HCT116 (cell line): ENCODE data around the gene HOXC4. TPM values are rescaled to one million over a fixed set of nuclear protein-coding genes. Genes with fewer than 3 reads are reported as not detected.

Source experiments
- ATAC-seq: fragments of 200-7000 bp; cut with Tn5 transposase; 2 replicates; pipeline ENCODE4 v1.9.1; 2020; ENCODE audit warnings: mild to moderate bottlenecking, moderate library complexity
- BruUV-seq: library from RNA; stranded (reverse); fragments of 400-500 nt; replicated peaks from 2 replicates; lab custom pipeline; 2021; lab: Mats Ljungman, UMichigan
- CTCF ChIA-PET: fragments of 300-600 bp; sonication (Branson Sonifier 250); formaldehyde crosslinking; loops from one replicate; lab custom pipeline; 2021; ENCODE audit warnings: antibody characterized with exemption; lab: Charles Lee
- POLR2A ChIA-PET: fragments of 300-600, 350-600 bp; sonication (Branson Sonifier 250); formaldehyde crosslinking; loops from one replicate; lab custom pipeline; 2021; ENCODE audit warnings: antibody characterized with exemption; lab: Charles Lee
- RAD21 ChIA-PET, 2 experiments: fragments of 300-600 bp; sonication (Branson Sonifier 250); formaldehyde crosslinking; loops; one replicate each; lab custom pipeline; 2023; ENCODE audit warnings: low total read pairs in 2 of 2; ENCODE audit not compliant: uncharacterized antibody in 2 of 2, unreplicated experiment in 2 of 2, low non-redundant PET in 1 of 2; lab: Charles Lee
- DNase-seq: peaks from one replicate; pipeline ENCODE4 v3.0.0-alpha.2; 2010; ENCODE audit warnings: low read depth, low spot score
- H2AFZ ChIP-seq: fragments of 200-600 bp; shearing (Covaris generic), sonication (generic); 2 replicates; pipeline ENCODE4 v1.6.1; 2017; ENCODE audit warnings: low read depth, mixed run types, mixed read lengths, antibody characterized with exemption, low read length; ENCODE audit not compliant: poor library complexity, severe bottlenecking
- H3K27ac ChIP-seq: 2 replicates; pipeline ENCODE4 v1.5.1; 2012; ENCODE audit warnings: low read depth, low read length
- H3K27me3 ChIP-seq: fragments of 200-600 bp; sonication (generic); 2 replicates; pipeline ENCODE4 v1.6.1; 2016; ENCODE audit warnings: mixed run types, low read length, mixed read lengths; ENCODE audit not compliant: insufficient read depth
- H3K36me3 ChIP-seq, 2 experiments: fragments of 200-500 bp in 1 of 2; fragments of 200-600 bp in 1 of 2; sonication (Bioruptor generic) in 1 of 2; sonication (generic) in 1 of 2; 2 replicates each; pipeline versions ENCODE4 v1.5.1 to v1.6.1; 2014 to 2016; ENCODE audit warnings: low read length in 2 of 2, inconsistent platforms in 1 of 2, mixed read lengths in 1 of 2, mixed run types in 1 of 2; ENCODE audit not compliant: insufficient read depth in 2 of 2, control insufficient read depth in 1 of 2
- H3K4me1 ChIP-seq, 2 experiments: fragments of 200-600 bp in 1 of 2; sonication (generic) in 1 of 2; 2 replicates each; pipeline versions ENCODE4 v1.5.1 to v1.6.1; 2012 to 2017; ENCODE audit warnings: low read length in 2 of 2, inconsistent platforms in 1 of 2, mild to moderate bottlenecking in 1 of 2, mixed read lengths in 1 of 2, mixed run types in 1 of 2, moderate library complexity in 1 of 2; ENCODE audit not compliant: insufficient read depth in 2 of 2, control insufficient read depth in 1 of 2
- H3K4me2 ChIP-seq: fragments of 200-600 bp; sonication (generic); 2 replicates; pipeline ENCODE4 v1.6.1; 2017; ENCODE audit warnings: mixed run types, low read length, mixed read lengths
- H3K4me3 ChIP-seq, 2 experiments: fragments of 200-600 bp in 1 of 2; sonication (generic) in 1 of 2; replicated peaks in 1 of 2; 2 replicates each; pipeline ENCODE4 v1.5.1; 2011 to 2016; ENCODE audit warnings: low read length in 2 of 2, control low read depth in 1 of 2, low read depth in 1 of 2, mild to moderate bottlenecking in 1 of 2, mixed read lengths in 1 of 2, mixed run types in 1 of 2
- H3K79me2 ChIP-seq: fragments of 200-600 bp; sonication (generic); 2 replicates; pipeline ENCODE4 v1.6.1; 2017; ENCODE audit warnings: mild to moderate bottlenecking, mixed run types, low read length, moderate library complexity, mixed read lengths; ENCODE audit not compliant: insufficient read depth
- H3K9ac ChIP-seq: fragments of 200-600 bp; sonication (generic); 2 replicates; pipeline ENCODE4 v1.6.1; 2016; ENCODE audit warnings: low read length, mixed read lengths
- H3K9me2 ChIP-seq: fragments of 200-600 bp; sonication (generic), shearing (Covaris generic); 2 replicates; pipeline ENCODE4 v1.6.1; 2017; ENCODE audit warnings: mixed run types, mild to moderate bottlenecking, moderate library complexity; ENCODE audit not compliant: insufficient read depth
- H3K9me3 ChIP-seq, 2 experiments: fragments of 200-500 bp in 1 of 2; fragments of 200-600 bp in 1 of 2; sonication (Bioruptor generic) in 1 of 2; sonication (generic) in 1 of 2; 2 replicates each; pipeline ENCODE4 v1.6.1; 2014 to 2017; ENCODE audit warnings: low read length in 2 of 2, mixed read lengths in 2 of 2, inconsistent platforms in 1 of 2, low read depth in 1 of 2, mild to moderate bottlenecking in 1 of 2, mixed run types in 1 of 2, moderate library complexity in 1 of 2; ENCODE audit not compliant: control insufficient read depth in 1 of 2, insufficient read depth in 1 of 2
- H4K20me1 ChIP-seq: fragments of 200-600 bp; sonication (generic), shearing (Covaris generic); 2 replicates; pipeline ENCODE4 v1.6.1; 2017; ENCODE audit warnings: mixed run types, mild to moderate bottlenecking, moderate library complexity; ENCODE audit not compliant: insufficient read depth
- ATF3 ChIP-seq: IDR thresholded peaks from 2 replicates; pipeline ENCODE4 v1.6.1; 2012
- CEBPB ChIP-seq: IDR thresholded peaks from 2 replicates; pipeline ENCODE4 v1.6.1; 2012; ENCODE audit warnings: low read depth
- EGR1 ChIP-seq: IDR thresholded peaks from 2 replicates; pipeline ENCODE4 v1.6.1; 2012; ENCODE audit warnings: low read depth
- ELF1 ChIP-seq: IDR thresholded peaks from 2 replicates; pipeline ENCODE4 v1.6.1; 2012; ENCODE audit warnings: low read depth, borderline replicate concordance
- EZH2 ChIP-seq: fragments of 200-600 bp; sonication (generic); IDR thresholded peaks from 2 replicates; pipeline ENCODE4 v1.6.1; 2017; ENCODE audit warnings: antibody characterized with exemption, mixed run types
- FOSL1 ChIP-seq: IDR thresholded peaks from 2 replicates; pipeline ENCODE4 v1.6.1; 2012; ENCODE audit warnings: low read depth
- JUND ChIP-seq: IDR thresholded peaks from 2 replicates; pipeline ENCODE4 v1.6.1; 2012
- POLR2AphosphoS5 ChIP-seq: IDR thresholded peaks from 2 replicates; pipeline ENCODE4 v1.6.1; 2011; ENCODE audit warnings: mild to moderate bottlenecking, low read depth, low read length, moderate library complexity
- RAD21 ChIP-seq: IDR thresholded peaks from 2 replicates; pipeline ENCODE4 v1.6.1; 2012; ENCODE audit warnings: low read depth, mild to moderate bottlenecking
- REST ChIP-seq: IDR thresholded peaks from 2 replicates; pipeline ENCODE4 v1.6.1; 2012; ENCODE audit warnings: low read depth
- SP1 ChIP-seq: IDR thresholded peaks from 2 replicates; pipeline ENCODE4 v1.6.1; 2012; ENCODE audit warnings: low read depth
- SRF ChIP-seq: IDR thresholded peaks from 2 replicates; pipeline ENCODE4 v1.6.1; 2012; ENCODE audit warnings: low read depth
- TCF7L2 ChIP-seq: IDR thresholded peaks from 2 replicates; pipeline ENCODE4 v1.7.0; 2011; ENCODE audit warnings: borderline replicate concordance, inconsistent platforms; ENCODE audit not compliant: insufficient read depth, insufficient read length; ENCODE audit errors: extremely low read depth
- ZBTB33 ChIP-seq: IDR thresholded peaks from 2 replicates; pipeline ENCODE4 v1.6.1; 2011; ENCODE audit warnings: mild to moderate bottlenecking, low read length, moderate library complexity; ENCODE audit not compliant: insufficient replicate concordance; ENCODE audit errors: extremely low read depth
- ZFX ChIP-seq: fragments of 450-650 bp; IDR thresholded peaks from 2 replicates; pipeline ENCODE4 v1.6.1; 2017
- intact Hi-C: fragments of 100-400 bp; cut with micrococcal nuclease; formaldehyde crosslinking; loops from 2 replicates; pipeline ENCODE4 v1.10.0; 2022
- total RNA-seq: library from RNA; stranded (reverse); gene quantifications from one replicate; pipeline ENCODE4 v1.2.1, GENCODE V29; 2021; ENCODE audit not compliant: unreplicated experiment
- TF ChIP-seq, protein P1 (sequence below), 3 experiments: fragments of 200-600 bp in 1 of 3; sonication (generic) in 1 of 3; IDR thresholded peaks in 2 of 3; conservative IDR thresholded peaks in 1 of 3; 2 replicates each; pipeline ENCODE4 v1.5.1; 2012 to 2017; ENCODE audit warnings: low read depth in 2 of 3, low read length in 2 of 3, antibody characterized with exemption in 1 of 3, borderline replicate concordance in 1 of 3, control low read depth in 1 of 3, mild to moderate bottlenecking in 1 of 3, mixed read lengths in 1 of 3, mixed run types in 1 of 3, moderate library complexity in 1 of 3; ENCODE audit not compliant: insufficient read depth in 1 of 3
- TF ChIP-seq, protein P2 (sequence below): IDR thresholded peaks from 2 replicates; pipeline ENCODE4 v1.6.1; 2012

The HOXC4 gene
- total RNA-seq, 1 experiment from 2014 or later = 1.5 TPM

DNA sequence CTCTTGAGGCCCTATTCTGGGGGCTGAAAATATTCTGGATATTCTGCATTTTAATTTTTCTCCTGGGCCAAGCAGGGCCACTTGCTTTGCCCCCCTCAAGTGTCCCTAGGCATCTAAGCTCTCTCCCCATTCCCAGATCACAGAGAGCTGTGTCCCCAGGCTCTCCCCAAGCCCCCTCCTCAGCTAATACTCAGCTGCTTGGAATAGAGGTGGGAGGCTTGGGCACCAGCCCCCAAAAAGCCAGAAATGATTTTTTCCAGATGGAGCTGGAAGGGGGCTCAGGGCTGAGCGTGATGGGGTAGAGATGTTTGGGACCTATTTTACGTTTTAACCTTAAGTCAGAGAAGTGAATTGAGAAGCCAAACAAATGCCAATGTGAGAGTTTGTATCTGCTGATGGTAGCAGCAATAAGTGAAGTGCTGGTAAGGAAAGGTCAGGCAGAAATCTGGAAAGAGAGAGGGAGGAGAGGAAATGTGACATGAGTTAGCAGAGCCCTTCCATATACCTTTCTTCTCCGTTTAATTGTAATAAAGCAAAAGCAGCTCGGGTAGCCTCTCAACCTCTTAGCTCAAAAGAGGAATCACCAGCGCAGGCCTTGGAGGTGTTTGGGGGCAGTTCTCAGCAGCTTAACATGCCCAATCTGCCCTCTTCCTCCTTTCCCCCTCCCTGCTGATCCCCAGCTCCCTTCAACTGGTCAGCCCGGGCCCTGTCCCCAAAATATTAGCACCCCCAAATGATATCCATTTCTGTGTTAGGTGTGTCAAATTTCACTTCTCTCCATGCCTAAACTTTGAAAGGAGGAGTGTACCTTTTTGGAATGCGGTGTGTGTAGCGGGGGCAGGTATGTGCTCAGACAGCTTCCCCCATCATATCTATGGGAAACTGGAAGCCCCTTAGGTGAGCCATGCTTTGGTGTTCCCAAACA lies 30.4 kb upstream of the HOXC4 start:
- no peak for DNase-seq
- ATAC-seq = no peak
- no peaks in the 10 kb centered on the region for H3K9me3 ChIP-seq

More for the DNA sequence above, 30.4 kb upstream of the HOXC4 start:
- H3K4me1 ChIP-seq = peaks cover 18 to 31% of the 10 kb centered on the region in 2 experiments; a peak in 3 of 4 replicates
- H2AFZ ChIP-seq = no peak overlapping the region
- POLR2A ChIA-PET = no interaction called here
- no peaks in the 10 kb centered on the region for H3K36me3 ChIP-seq
- no peaks in the 10 kb centered on the region for H4K20me1 ChIP-seq
- CTCF ChIA-PET = interaction anchor here (1.5 to 5.3 kb wide), 4 partner anchors 9 to 178 kb away, joined by 3 to 38 read pairs (median 6); partner anchors contain the start of genes HOXC5 and HOXC9
- TF ChIP-seq SP1 = no peak
- TF ChIP-seq, protein P1, sequence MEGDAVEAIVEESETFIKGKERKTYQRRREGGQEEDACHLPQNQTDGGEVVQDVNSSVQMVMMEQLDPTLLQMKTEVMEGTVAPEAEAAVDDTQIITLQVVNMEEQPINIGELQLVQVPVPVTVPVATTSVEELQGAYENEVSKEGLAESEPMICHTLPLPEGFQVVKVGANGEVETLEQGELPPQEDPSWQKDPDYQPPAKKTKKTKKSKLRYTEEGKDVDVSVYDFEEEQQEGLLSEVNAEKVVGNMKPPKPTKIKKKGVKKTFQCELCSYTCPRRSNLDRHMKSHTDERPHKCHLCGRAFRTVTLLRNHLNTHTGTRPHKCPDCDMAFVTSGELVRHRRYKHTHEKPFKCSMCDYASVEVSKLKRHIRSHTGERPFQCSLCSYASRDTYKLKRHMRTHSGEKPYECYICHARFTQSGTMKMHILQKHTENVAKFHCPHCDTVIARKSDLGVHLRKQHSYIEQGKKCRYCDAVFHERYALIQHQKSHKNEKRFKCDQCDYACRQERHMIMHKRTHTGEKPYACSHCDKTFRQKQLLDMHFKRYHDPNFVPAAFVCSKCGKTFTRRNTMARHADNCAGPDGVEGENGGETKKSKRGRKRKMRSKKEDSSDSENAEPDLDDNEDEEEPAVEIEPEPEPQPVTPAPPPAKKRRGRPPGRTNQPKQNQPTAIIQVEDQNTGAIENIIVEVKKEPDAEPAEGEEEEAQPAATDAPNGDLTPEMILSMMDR (IDR thresholded peaks at IDR 0.05 in 2 of 3, conservative IDR thresholded peaks at IDR 0.05 in 1 of 3; ENCODE audit: borderline replicate concordance in 1 of 3, insufficient read depth in 1 of 3, low read depth in 2 of 3, low read length in 2 of 3) = no peak
- TF ChIP-seq ZBTB33 = no peak
- no peak for TF ChIP-seq FOSL1
- TF ChIP-seq EZH2 = no peak
- TF ChIP-seq ATF3 = no peak
- TF ChIP-seq RAD21 = no peak
- TF ChIP-seq TCF7L2 = no peak
- TF ChIP-seq SRF = no peak
- TF ChIP-seq ELF1 = no peak
- no peak for TF ChIP-seq REST
- TF ChIP-seq EGR1 = no peak
- TF ChIP-seq, protein P2, sequence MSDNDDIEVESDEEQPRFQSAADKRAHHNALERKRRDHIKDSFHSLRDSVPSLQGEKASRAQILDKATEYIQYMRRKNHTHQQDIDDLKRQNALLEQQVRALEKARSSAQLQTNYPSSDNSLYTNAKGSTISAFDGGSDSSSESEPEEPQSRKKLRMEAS = no peak
- no peak for TF ChIP-seq ZFX
- no peak for TF ChIP-seq CEBPB
- no peak for TF ChIP-seq POLR2AphosphoS5
- no peak for TF ChIP-seq JUND
- H3K79me2 ChIP-seq = no peaks in the 10 kb centered on the region
- H3K4me3 ChIP-seq = no peak overlapping the region
- H3K27me3 ChIP-seq = no peaks in the 10 kb centered on the region
- no peaks in the 10 kb centered on the region for H3K9me2 ChIP-seq
- RAD21 ChIA-PET = interaction anchor here in 1 of 2 experiments (0.6 kb wide), 1 partner anchor 238 kb away, joined by 4 read pairs; no protein-coding TSS in a partner anchor
- BruUV-seq = no TSS peak
- no peak overlapping the region for H3K27ac ChIP-seq
- no peak overlapping the region for H3K4me2 ChIP-seq
- H3K9ac ChIP-seq = no peak overlapping the region
- intact Hi-C loops = no loop called here
